Heart left ventricle (tissue), 13 donors: ENCODE measurements around the gene CDC34.

Experiments
- POLR2A ChIP-seq, 2 donors: fragments of 450-650 bp; IDR thresholded peaks; one replicate each; pipeline ENCODE4 v1.6.1; 2017; ENCODE audit warnings: antibody characterized with exemption in 2 of 2, mild to moderate bottlenecking in 2 of 2, moderate library complexity in 2 of 2
- TF ChIP-seq, protein P1 (sequence below), 12 donors: fragments of 200-600 bp; sonication (generic) in 4 of 12; IDR thresholded peaks; one replicate each; pipeline versions ENCODE4 v1.5.0 to v1.8.0; 2018 to 2022; ENCODE audit warnings: antibody characterized with exemption in 12 of 12, mild to moderate bottlenecking in 5 of 12
- donor health status: ischemic (EF 13 %, LVEDD 7.1; RV severe dilation, severe dysfunction).
- donor health status: DM: no; HTN: yes; CAD: no.
- donor health status: DM: no; HTN: no; CAD: no.
- donor health status: ischemic (EF 25% LVEDD 6.9; RV normal size, moderate dysfunction).
- donor health status: ischemic (EF 25% LVEDD 5.7; RV mildly dilated, moderate dysfunction).
- donor health status: ischemic (EF 35%, LVEDD 5.7; RV mildly dilated, moderate dysfunction).
- donor health status: nonischemic (EF 11% LVEDD 7.7; RV severe dilation, severe dysfunction).
- donor health status: DM: yes; HTN: yes; CAD: no.
- donor health status: PGD.
- donor health status: ischemic (EF 29% LVEDD 5.4; RV normal size, mild dysfunction).
- donor health status: nonischemic (EF 23%, LVEDD 6.1; RV moderate dilation, normal function).

DNA sequence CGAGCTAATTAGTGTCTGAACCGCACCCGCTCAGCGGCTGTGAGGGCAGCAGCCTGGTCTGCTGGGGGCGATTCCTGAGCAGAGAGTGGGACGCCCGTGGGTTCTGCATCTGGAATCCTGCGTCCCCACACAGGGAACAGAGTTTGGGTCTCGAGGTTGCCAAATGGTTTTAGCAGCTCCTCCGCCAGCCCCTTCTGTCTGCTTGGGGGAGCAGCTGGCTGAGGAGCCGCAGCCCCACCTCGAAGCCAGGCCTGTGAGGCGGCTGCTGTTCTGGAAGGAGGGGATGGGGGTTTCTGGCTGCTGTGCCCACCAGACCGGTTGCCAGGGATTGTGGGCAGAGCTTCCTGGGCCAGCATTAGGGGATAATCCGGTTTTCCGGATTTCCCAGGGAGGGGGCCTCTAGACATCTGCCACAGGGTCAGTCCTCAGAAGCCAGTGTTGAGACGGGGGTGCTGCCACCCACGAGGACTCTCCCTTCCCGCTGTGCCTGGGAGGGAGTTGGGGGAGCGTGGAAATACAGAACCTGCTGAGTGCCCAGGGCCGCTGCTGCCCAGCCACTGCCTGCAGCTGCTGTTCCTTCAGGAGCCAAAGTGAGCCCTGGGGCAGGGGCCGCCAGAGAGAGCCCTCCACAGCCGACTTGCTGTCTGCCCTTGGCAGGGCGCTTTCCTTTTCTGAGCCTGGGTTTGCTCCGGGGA lies 2.0 kb downstream of the CDC34 start:
- TF ChIP-seq, protein P1, sequence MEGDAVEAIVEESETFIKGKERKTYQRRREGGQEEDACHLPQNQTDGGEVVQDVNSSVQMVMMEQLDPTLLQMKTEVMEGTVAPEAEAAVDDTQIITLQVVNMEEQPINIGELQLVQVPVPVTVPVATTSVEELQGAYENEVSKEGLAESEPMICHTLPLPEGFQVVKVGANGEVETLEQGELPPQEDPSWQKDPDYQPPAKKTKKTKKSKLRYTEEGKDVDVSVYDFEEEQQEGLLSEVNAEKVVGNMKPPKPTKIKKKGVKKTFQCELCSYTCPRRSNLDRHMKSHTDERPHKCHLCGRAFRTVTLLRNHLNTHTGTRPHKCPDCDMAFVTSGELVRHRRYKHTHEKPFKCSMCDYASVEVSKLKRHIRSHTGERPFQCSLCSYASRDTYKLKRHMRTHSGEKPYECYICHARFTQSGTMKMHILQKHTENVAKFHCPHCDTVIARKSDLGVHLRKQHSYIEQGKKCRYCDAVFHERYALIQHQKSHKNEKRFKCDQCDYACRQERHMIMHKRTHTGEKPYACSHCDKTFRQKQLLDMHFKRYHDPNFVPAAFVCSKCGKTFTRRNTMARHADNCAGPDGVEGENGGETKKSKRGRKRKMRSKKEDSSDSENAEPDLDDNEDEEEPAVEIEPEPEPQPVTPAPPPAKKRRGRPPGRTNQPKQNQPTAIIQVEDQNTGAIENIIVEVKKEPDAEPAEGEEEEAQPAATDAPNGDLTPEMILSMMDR (IDR thresholded peaks at IDR 0.05), result no peak
- TF ChIP-seq POLR2A (IDR thresholded peaks at IDR 0.05), result no peak
